Fibroblast of the conjunctiva (primary cell): ENCODE measurements around the gene CNTN4.

Experiments
- DNase-seq: peaks from one replicate; pipeline ENCODE4 v3.0.0-alpha.2; 2010; ENCODE audit warnings: low read depth

CNTN4 gene

DNA sequence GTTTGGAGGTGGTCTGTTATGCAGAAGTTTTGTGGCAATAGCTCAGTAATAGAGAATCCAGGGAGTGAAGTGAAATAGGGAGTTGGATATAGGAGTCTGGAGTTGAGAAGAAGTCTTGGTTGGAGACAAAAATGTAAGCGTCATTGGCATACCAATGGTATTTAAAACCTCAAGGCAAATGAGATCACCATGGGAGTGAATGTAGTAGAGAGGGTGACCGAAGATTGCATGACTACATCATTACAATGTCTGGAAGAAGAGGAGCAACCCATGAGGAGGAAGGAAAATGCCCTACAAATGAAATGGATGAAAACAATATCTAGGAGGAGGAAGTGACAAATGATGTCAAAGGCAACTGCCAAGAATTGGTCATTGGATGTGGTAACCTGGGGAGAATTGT lies 54.4 kb downstream of the CNTN4 start:
- DNase-seq: no peak

DNA sequence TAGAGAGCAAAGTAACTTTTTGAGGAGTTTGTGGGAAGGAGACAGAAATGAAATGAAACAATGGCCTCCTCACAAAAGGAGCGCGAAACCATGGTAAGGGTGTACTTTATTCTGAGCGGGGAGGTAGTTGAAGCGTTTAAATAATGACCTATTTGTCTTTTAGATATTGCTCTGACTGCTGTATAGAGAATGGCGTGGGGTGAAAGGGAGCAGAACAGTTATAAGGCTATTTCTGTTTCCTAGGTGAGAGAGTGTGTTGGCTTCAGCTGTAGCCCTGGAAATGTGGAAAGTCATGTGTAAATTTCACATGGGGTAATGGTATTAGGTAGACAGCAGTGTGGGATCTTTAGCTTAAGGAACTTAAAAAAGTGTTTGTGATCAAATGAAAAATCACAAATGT lies 54.9 kb downstream of the CNTN4 start:
- no peak for DNase-seq

DNA sequence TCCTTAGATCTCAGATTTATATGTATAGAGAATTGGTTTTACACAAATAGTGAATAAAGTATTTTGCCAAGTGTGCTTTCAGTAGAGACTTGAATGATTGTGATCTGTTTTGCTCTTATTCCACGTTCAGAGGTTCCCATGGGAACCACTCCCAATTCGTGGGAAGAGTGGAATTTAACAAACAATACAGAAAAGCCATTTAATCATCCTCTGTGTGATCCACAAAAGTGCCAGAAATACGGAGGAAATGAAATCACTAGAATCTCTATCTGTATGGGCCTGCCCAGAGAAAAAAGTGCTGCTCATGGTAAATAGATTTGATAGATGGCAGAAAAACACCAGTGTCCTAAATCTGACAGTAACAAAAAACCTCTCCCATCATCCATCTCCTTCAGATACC lies 56.0 kb downstream of the CNTN4 start:
- no peak for DNase-seq

DNA sequence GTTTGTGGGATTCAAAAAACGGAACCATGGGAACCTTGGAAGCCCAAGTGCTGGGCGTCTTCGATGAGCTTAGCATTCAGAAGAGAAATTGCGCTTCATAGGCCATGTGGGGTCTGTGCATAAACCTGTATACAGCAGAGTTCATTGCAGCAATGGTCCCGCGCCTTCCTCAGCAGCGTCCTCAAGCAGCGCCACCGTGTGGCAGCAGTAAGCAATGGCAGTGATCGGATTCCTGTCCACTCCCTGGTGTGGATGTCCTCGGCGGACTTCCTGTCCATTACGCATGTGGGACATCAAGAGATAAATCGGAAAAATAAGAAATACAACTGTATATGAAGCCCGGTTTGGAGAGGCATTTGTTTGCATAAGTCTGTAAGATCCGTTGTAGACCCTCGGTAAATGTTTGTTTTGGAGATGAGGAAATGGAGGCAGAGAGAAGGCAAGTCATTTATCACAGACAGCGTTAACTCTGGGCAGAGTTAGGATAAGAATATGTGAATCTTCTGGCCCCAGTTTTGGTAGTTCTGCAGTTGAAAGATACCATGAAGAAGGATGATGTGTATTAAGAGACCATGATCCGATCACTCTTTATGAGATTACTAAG lies 57.7 kb downstream of the CNTN4 start:
- no peak for DNase-seq

DNA sequence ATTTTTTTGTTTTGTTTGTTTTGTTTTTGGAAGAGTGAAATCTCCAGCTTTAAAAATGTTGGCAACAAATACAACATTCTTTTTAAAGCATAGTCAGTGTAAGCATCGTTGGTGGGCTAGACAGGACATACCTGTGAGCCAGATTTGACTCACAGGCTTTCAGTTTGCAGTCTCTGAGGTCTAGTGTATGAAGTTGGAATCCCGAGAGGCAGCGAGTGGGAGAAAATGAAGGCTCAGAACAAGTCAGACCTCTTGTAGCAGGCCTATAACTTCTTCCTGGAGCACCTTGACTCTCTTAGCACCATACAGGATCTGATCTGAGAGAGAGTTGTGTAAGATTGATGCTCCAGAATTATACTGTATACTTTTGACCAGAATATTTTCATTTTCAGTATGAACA lies 60.2 kb downstream of the CNTN4 start:
- DNase-seq: no peak

DNA sequence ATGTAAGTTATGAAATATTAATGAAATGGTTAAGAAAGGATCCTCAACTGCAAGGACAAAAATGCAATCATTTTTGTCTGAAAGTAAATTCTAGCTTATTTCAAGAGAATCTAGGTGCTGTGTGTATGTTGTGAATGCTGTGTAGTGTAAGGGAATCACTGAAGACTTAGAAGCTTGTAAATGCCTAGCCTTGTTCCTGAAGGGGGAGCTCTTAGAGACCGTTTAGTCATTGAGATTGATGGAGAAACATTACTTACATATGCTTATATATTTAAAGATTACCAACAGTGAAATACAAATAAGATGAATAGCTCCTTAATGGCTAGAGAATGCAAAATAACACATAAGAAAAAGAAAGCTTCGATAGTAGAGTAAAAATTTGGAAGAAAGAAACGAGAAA lies 67.9 kb downstream of the CNTN4 start:
- DNase-seq: no peak

DNA sequence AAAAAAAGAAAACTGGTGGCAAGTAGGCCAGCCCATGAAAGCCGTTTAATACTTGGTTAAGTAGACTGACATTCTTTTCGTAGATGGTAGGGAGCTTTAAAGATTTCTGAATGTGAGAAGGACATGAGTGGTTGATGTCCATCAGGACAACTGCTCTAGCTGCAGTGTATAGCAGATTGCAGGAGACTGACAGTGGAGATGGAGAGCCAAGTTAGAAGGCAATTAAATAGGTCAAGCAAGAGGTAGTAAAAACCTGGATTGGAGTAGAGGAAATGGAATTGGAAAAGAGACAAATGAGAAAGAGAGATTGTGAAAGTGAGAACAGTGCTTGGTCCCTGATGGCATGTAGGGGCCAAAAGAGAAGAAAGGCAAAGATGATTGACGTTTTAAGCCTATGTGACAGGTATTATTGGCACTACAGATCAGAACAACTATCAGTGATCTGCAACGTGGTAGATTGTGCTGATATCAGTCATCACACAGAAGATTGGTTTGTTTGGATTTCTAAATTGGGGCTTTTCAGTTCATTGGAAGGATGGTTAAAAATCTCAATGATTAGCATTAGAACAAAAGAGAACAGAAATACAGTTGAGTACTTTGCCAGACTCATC lies 74.0 kb downstream of the CNTN4 start:
- DNase-seq: no peak

DNA sequence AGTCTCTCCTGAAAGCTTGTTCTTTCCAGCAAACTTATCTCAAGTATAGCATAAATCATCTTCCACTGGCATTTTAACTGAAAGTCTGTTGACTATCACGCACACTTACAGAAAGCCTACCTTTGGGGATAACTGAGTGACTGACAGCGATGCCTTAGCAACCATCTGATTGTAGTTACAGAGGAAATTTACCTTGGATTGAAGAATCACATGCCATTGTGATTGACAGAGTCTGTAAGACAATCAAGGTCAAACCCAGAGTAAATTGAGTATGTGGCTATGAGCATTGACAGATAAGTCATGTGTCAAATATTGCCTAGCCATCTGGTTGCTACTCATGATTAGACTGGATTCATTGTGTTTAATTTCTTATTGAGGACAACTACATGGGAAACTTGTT lies 82.0 kb downstream of the CNTN4 start:
- no peak for DNase-seq

DNA sequence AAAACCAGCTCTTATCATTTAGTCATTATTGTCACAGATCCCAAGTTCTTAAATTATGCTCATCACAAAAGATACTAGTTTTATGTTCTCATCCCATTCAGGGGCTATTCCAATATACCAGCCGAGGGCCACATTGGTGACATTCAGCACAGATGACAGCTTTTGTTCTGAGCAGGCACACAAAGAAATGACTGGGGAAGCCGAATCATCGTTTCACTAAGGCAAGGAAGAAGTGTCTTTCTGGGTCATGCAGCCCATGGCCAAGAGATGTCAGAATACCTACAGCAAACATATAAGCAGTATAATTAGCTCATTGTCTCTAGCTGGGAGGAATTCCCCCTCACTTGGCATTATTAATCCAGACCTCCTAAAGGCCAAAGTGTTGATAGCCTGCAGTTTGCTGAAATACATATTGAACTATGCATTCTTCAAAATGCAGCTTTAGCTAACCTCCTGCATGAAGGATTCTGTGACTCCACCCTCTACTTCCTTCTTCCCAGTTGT lies 100.2 kb downstream of the CNTN4 start:
- DNase-seq: no peak

DNA sequence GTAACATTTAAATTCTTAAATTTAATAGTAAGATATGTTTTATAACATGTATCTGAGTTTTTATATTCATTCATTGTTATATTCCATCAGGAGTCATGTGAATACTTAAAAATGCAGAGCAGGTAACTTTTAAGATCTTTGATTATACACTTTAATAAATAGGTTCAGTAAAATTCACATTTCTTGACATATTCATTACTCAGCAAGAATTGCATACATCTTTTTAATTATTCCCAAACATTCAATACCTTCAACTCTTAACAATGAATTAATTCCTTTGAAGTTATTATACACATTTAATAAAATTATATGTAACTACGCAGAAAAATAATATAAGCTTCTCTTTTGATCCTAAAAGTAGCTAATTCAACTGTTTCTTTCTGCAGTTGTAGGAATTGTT lies 105.4 kb downstream of the CNTN4 start:
- no peak for DNase-seq

DNA sequence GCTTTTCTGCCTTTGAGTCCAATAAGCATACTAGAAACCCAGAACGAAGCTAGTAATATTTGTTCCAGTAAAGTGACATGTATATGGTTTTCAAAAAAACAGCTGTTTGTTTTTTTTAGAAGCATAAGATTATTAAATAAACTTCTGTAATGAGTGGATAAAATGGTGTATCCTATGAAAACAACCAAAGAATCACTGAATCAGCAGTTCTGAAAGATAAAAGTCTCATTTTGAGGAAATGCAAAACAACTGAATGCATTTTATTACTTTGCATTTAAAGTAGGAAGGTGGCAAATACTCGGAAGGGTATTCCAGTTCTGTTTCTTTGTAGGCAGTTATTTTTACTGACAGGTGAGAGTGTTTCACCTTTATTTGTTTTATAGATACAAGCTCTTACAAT lies 107.0 kb downstream of the CNTN4 start:
- no peak for DNase-seq

DNA sequence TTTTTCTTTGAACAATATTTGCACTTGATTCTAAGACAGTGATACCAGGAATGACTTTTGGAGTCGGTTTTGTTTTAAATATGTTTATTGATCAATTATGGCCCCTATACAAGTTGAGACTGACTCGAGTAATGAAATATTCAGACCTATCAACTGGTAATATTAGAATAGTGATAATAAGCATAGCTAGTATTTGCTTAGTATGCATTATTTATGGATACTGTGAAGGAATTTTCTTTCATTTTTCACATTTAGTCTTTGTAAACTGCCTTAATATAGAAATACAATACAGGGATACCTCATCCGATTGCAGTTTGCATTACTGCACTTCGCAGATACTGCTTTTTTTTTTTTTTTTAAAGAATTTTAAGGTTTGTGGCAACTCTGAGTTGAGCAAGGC lies 107.9 kb downstream of the CNTN4 start:
- DNase-seq: no peak

DNA sequence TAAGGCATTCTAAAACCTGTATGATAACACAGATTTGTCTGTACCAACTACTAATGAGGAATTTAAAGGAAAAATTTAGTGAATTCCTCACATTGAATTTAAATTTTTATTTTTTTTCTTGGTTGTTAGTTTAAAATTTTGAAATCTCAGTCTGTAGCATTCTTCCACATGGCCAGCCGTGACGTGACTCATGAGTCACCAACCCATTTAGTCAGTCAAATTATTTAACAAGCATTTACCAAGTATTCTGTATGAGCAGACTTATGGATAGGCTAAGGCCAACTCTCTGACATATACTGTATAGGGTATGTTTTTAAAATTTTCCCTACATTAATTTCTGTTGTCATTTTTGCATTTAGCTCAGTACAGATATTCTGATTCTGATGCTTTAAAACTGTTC lies 112.9 kb downstream of the CNTN4 start:
- no peak for DNase-seq

DNA sequence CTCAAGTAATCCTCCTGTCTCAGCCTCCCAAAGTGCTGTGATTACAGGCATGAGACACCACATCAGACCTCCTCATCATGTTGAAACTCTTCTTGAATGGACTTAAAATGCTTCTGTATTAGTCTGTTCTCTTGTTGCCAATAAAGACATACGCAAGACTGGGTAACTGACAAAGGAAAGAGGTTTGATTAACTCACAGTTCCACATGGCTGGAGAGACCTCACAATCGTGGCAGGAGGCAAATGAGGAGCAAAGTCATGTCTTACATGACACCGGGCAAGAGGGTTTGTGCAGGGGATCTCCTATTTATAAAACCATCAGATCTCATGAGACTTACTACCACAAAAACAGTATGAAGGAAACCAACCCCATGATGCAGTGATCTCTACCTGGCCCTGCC lies 113.5 kb downstream of the CNTN4 start:
- DNase-seq: no peak

DNA sequence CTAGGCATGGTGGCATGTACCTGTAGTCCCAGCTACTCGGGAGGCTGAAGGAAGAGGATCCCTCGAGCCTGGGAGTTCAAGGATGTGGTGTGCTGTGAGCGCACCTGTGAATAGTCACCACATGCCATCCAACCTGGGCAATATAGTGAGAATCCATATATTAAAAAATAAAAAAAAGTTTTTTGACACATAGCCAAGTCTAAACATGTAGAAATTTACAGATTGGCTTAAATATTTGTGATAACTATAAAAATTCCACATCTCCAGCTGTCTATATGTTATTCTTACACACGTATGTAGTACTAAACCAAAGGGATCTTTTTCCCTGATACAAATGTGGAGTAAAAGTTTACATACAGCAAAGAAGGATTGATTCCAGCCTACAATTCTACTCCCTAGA lies 119.7 kb downstream of the CNTN4 start:
- DNase-seq: no peak

DNA sequence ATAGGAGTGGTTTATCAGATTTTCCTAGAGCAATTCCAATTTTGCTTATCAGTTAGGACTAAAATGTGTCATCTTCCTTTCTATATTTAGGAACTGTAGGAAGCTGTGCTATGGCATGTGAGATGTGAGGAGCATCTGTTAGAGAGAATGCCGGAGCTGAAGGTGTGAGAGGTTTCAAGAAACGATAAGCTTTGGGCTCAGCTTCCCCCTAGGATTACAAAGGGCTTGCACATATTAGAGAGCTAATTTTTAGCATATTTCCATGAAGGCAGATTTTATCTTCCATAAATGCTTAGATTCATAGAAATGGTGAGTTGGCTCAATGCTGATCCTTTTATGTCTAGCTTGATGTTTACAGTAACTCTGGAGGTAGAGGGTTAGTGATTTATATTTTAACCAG lies 120.2 kb downstream of the CNTN4 start:
- DNase-seq: no peak

DNA sequence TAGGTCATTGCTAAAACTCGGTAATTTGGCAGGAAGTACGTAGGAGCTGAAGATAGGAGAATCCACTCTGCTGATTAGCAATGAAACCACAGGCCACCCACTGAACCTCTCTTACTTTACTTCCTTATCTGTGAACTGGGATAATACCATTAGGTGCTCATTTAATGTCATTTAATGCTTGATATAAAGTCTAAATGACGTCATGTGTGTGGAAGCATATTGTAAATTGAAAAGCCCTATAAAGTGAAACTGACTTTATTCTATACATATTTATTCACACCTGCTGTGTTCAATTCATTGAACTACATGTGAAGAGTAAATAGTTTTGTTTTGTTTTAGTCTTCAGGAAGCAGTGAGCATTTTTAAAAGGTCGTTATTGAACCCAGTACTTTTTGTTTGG lies 137.5 kb downstream of the CNTN4 start:
- no peak for DNase-seq

DNA sequence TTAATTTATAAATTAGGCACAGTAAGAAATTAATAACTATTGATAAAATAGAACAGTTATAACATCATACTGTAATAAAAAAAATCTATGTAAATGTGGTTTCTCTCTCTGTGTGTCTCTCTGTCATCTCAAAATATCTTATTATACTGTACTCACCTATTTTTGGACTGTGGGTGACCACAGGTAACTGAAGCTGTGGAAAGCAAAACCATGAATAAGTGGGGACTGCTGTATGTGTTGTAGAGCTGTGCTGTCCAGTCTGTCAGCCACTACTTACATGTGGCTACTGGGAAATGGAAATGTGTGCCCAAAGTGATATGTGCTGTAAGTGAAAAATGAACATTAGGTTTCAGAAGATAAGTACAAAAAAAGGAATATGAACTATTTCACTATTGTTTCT lies 145.5 kb downstream of the CNTN4 start:
- no peak for DNase-seq

DNA sequence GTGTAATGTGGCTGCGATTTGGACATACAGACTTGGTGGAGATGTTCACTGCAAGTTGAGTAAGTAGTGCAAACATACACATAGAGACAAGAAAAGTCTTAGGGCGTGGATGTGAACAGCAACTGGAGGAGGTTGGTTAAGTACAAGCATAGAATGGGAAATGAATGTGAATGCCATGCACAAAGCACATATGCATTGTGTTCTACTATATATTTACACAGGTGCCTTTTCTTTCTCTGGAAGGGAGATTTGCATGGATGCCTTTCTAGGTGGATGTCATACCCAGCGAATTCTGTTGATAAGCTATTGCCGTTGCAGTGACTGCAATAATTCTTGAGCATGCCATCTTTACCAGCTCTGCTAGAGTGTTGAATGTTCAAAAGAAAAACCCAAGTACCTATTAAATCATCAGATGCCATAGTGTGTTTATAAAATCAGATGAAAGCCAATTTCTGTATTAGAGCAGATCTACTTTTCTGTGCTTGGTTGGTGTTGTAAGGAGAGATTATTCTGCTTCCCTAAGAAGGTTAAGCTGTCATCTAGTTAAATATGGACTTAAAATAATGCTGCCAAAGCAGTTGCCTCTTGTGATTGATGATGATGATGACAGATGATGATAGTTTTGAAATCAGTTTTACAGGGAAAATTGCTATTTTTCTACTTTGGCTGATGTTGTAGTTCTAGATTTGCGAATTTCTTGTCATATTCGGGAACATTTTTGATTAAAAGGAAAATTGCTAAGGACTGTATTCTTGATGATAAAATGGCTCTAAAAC lies 148.4 kb downstream of the CNTN4 start:
- DNase-seq: no peak

DNA sequence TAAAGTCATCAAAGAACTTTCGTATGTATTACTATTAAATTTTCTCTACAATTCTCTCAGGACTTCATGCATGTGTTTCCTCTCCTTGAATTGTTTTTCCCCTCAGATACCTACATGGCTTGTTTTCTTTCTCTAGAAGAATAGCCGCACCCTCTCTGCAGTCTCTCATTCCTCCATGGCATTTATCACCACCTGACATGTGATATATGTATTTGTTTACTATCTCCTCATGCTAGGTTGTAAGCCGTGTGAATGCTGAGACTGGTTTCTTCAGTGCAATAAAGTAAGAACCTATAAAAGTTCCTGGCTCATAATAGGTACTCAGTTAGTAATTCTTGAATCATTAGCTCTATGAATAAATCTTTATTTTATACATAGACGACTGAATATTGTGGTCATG lies 149.2 kb downstream of the CNTN4 start:
- no peak for DNase-seq

DNA sequence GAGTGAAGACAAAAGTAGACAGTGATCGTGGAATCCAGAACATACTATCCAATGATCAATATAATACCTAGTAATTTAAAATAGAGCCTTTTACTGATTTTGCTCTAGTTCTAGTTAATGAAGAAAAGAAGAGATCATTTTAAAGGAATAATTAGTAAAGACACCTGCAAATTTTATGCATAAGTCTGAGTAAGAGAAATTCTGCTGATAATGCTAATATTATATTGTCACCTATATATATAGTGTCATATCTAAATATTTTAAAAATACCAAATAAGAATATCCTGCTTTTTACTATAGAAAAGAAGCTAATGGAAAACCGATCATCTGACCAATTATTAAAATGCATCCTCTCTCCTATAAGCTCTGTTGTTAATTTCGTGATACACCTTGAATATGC lies 152.1 kb downstream of the CNTN4 start:
- no peak for DNase-seq

DNA sequence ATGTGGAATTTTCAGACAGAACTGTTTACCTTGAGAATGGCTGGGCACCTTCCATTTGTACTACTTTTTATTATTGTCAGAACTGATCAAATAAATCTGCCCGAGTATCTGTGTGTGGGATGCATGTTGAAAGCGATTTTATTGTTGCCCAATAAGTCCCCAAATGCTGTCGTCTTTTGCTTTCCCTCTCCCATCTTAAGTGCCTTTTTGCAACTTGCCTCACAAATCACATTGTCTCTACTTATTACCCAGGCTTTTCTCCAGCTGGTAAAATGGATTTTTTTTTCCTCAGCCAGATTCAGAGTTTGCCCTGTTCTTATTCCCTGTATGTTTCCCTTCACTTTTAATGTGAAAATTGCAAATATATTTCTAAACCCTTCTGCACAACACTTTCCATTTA lies 163.1 kb downstream of the CNTN4 start:
- DNase-seq: no peak

DNA sequence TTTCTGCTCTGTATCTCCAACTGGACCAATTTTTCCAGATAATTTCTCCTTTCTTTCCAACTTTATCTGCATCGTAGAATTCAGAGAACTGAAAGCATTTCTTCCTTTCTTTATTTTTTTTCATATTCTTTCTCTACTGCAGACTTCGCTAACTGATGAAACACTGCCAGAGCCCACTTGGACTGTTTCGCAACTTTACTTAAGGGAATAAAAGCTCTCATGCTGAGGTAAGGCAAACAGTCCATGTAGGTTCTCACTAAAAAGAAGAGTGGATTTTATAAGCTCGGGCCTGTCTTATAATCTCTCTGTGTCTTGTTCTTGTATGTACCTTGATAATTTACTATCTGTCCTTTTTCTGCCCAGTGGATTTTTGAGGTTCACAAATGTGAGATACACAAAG lies 163.5 kb downstream of the CNTN4 start:
- DNase-seq: no peak

DNA sequence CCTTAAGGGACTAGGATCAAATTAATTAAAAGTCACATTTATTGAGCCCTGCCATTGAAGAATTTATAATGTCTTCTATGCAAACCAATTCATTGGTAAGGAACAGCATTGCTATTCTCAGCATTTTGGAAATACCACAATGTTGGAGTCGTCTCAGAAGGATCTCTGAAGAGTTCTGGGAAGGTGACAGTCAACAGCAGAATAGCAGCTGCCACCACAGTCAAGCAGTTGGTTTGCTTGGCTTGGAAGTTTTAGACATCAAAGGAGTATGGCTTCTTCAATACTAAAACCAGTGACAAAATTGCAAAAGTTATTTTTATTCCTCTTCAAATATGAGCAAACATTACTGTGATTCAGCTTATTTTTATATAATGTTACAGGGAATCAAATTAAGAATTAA lies 167.9 kb downstream of the CNTN4 start:
- no peak for DNase-seq
